HuH-7.5 (cell line): Measurements from ENCODE around the gene TM4SF20.
"Not testable (repeated sequence)": the region's sequence is repeated elsewhere in the genome, so short reads cannot be mapped to it uniquely, and the experiment has no call there.

ENCODE experiments used
- DNase-seq: peaks from one replicate; pipeline ENCODE4 v3.0.0; 2011; ENCODE audit warnings: low spot score

TM4SF20 gene

GRCh38 chr2:227367427-227367795, 11.7 kb downstream of the TM4SF20 start:
- DNase-seq = no peak

DNA sequence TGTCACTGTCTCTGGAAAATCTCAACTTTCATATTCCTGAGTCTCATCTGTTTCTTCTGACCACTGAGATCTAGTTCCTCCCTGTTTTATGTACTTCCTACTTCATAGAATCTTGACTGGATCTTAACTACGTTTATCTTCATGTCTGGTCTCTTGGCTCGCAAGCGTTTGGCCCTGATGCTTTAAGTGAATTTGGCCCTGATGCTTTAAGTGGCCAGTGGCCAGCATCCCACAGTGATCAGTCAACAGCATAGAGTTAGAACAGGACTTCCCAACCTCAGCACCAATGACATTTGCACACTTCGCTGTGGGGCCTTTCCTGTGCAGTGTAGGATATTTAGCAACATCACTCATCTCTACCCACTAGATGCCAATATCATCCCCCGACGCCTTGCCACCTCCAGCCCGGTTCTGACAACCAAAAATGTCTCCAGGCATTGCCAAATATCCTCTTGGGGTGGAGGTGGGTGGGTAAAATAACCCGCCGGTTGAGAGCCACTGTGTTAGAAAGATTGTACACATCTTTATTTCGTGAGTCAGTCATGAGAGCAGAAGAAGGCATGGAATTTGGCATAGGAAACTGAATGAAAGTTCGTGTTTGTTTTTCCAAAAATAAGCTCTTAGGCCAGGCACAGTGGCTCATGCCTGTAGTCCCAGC, 12.2 kb downstream of the TM4SF20 start:
- no peak for DNase-seq

- no peak for DNase-seq
Observed at GRCh38 chr2:227365833-227366232, 13.3 kb downstream of the TM4SF20 start.

- DNase-seq = not testable (repeated sequence)
Observed at GRCh38 chr2:227364585-227365263, 14.4 kb downstream of the TM4SF20 start.

DNA sequence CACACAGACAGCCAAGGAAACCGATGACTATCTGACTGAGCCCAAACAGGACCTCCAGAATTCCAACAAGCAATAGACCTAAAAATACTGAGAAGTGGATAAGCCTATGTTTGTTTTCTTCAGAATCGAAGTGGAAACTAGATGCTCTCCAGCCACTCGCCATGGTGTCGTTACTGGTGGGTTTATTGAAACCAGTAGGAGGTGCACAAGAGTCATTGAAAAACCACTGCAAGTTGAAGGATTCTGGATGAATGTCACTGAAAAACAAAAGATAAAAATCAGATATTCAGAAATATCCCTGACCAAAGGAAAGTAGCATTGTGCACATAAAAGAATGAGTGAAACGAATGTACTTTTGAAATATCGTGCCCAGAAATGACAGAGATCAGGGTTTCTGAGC, 15.3 kb downstream of the TM4SF20 start:
- DNase-seq = no peak

DNA sequence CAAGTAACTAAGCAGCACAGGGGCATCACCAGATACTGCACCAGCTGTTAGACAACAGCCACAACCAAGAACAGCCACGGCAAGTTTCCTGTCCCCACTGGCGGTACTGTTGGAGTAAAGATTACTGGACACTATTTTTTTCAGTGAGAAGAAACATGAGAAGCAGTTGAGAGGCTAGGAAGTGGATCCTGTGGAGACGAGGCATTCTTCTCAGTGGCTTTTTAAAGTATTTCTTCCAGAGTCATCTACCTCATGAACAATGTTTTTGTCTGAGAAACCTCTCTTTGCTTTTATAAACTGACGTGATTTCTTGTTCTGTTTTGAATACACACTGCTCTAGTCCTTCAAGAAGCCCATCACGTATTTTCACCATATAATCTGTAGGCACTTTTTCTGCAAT, 18.8 kb downstream of the TM4SF20 start:
- DNase-seq = no peak

DNA sequence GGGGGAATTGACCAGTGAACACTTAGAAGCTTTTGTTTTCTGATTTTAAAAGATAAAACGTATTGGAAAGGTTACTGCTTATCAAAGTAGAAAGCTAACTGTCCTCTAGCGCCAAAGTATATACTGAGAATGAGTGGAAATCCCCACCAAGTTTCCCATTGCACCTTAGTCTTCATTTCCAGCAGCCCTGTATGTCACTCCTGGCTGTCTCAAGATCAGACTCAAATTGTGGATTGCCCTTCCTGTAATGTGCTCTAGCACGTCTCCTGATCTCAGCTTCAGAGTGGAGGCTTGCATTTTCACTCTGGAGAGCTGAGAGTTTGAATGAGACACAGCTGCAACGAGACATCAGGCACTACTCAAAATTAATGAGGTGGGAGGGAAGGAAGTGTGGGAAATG, 27.5 kb downstream of the TM4SF20 start:
- DNase-seq = no peak

- no peak for DNase-seq
Observed at GRCh38 chr2:227349989-227350612, 29.0 kb downstream of the TM4SF20 start.

- DNase-seq = no peak
Observed at GRCh38 chr2:227348324-227348723, 30.8 kb downstream of the TM4SF20 start.

DNA sequence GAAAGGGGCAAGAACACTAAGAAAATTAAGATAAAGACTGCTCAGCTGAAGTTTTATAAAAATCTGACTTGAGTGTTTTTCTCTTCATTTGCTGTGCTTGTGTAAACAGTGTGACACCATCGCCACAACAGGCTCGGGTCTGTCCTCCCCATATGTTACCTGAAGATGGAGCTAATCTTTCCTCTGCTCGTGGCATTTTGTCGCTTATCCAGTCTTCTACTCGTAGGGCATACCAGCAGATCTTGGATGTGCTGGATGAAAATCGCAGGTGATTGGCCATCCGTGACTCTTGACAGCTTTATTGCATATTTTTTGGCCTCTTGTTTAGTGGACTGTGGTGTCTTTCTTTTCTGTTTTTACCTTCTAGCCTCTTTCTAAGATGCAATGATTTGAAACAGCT, 32.0 kb downstream of the TM4SF20 start:
- no peak for DNase-seq

DNA sequence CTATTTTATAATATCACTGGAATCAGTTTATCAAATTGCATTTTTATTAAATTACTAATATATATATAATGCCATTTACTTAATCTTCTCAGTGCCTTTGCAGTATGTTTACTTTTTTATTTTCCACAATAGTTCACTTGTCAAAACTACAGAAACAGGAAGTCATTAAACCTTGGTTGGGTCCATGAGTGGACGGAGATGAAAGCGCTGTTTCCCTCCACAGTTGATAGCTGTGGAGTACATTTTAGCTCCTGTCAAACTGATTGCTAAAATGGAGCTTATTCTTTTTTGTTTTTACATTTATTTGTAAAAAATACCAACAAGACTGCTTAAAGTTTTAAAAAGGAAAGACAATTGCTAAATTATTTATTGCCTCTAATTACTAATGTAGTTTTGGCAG, 34.9 kb downstream of the TM4SF20 start:
- no peak for DNase-seq

- DNase-seq = no peak
Observed at GRCh38 chr2:227341553-227341952, 37.6 kb downstream of the TM4SF20 start.

GRCh38 chr2:227340106-227340505, 39.0 kb downstream of the TM4SF20 start:
- DNase-seq = no peak

- DNase-seq = no peak
Observed at GRCh38 chr2:227339098-227339599, 40.0 kb downstream of the TM4SF20 start.

- DNase-seq = no peak
Observed at GRCh38 chr2:227337442-227337841, 41.7 kb downstream of the TM4SF20 start.

DNA sequence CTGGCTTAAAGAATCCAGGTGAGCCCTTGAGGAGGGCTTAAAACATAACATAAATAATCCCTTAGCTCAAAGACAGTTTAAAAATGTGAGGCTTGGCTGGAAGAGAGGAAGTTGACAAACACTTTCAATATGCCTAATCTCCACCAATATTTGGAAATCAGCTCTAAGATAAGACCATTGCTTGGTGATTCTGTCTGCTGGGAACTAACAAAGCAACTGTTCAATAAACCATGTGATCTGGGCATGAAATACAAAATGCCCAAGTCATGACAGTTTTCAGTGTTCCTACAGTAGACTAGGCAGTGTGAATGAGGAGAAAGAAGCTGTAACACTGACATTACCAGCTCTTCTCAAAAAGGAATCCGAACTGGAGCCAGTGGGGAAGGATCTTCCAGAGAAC, 43.4 kb downstream of the TM4SF20 start:
- no peak for DNase-seq

DNA sequence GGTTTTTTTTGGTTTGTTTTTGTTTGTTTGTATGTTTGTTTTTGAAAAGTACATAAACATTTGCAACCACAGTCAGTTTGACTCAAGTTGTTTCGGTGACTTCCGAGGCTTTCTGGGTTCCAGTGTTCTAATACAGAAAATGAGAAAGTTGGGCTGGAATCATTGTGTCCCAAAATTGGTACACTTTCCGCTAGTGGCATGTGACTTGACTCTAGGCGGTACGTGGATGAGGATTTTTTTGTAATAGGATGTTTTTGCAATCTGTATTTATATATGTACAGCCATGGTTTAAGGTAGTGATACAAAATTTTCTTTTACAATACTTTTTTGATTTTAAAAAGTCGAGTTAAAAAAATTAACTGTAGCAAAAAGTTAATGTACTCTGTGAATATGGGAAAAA, 52.3 kb downstream of the TM4SF20 start:
- DNase-seq = no peak

GRCh38 chr2:227325839-227326195, 53.3 kb downstream of the TM4SF20 start:
- peak; percentile 31 for DNase-seq

DNA sequence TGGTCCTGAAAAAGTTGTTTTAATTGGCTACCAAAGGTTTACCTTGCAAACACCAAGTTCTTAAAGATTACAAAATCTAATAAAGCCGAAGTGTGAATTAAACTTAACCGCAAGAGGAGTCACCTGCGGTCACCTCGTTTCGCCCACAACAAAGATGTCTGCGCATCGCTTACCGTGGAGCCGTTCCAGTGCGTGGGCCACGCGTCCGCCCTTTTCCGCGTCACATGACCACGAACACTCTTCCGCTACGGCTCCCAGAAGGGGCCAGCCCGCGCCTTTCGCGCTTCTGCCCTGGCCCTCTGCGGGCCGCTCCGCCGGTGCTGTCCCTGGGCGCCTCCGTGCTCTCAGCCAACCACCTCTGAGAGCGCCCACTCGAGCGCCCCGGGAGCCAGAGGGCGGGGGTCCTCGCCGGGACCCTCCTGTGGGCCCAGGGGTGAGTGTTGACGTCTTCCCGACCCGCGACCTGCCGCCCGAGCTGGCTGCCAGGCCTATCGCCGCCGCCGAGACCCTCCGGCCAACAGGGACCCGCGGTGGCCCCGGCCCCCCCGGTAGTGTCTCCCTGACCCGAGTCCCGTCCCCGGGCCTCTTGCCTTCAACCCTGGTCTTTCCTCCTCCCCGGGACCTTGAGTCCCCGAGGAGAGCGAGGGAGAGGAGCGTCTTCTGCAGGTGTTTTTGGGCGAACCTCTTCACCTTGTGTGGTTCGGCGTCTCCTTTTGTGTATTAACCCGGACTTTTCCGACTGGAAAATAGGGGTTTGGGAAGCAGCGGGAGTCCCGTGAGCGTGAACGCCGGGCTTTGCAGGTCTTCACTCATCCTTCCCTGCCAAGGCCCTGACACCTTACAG, 53.9 kb downstream of the TM4SF20 start, which contains the start of gene MFF:
Gene MFF, plus strand, starts transcription at position 257 of the 844 bp plus-strand sequence. CDS start 5,415 bp downstream, outside the sequence.
- peak; percentile 81 for DNase-seq

DNA sequence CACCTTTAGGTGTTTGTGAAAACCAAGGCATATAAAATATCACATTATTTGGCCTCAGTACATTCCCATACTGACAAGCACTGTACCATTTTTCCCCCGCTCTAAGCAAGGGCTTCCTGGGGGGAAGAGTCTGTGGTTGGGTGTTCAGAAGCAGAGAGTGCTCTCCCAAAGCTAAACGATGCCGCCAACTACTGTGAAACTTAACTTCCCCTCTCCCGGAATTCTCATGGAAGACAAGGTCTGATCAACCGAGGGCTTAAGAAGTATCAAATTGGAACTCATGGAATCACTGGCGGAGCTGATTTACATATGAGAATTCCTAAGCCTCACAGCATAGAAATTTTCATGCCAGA, 54.5 kb downstream of the TM4SF20 start:
- DNase-seq = peak; percentile 53

- DNase-seq = no peak
Observed at GRCh38 chr2:227323818-227324217, 55.3 kb downstream of the TM4SF20 start.

GRCh38 chr2:227322530-227323205, 56.4 kb downstream of the TM4SF20 start:
- DNase-seq = no peak
